Stimulated activated CD8-positive, alpha-beta memory T cell treated with anti-CD3 and anti-CD28 coated beads, Interleukin-12 subunit alpha, Interleukin-12 subunit beta, amount 100 ng/mL, for 1 hour (primary cell): ENCODE data around the gene SAA4.
"Not testable (repeated sequence)": the region's sequence is repeated elsewhere in the genome, so short reads cannot be mapped to it uniquely, and the experiment has no call there.

Experiments
- DNase-seq: peaks from one replicate; pipeline ENCODE4 v3.0.0-alpha.2; 2020; ENCODE audit warnings: low read depth

SAA4 gene, protein sequence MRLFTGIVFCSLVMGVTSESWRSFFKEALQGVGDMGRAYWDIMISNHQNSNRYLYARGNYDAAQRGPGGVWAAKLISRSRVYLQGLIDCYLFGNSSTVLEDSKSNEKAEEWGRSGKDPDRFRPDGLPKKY

DNA sequence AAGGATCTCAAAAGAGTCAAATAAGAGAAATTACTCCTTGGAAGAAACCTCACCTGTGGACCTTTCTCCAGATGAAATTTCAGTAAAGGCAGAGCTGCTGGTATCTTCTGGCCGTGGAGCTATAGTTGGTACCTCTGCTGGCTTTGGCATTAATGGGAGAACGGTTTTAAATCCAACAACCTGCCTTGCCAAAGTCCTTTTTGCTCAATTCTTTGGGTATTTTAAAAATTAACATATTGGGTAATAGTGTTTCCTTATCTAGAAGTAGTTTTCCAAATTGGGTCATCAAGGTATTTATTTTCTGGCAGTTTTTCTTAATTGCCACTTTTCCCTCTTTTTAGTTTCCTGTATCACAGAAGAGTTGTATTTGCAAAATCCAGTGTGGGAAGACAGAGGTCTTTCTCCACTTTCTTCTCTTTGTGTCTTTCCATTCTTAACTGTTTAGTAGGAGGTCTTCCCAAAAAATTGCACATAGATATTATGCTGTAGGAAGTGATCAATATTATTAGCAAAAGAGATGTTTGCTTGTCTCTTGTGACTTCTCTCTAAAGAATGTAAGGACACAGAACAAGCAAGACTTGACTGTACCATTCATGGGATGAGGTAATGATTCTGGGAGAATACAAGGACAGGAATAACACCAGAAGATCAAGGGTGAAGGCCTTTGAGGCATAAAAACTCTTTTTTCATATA lies at the start of gene SAA4:
Gene SAA4 (minus strand): TSS at position 139 of the 693 bp plus-strand sequence. CDS start 876 bp downstream, outside the sequence.
- DNase-seq: no peak

DNA sequence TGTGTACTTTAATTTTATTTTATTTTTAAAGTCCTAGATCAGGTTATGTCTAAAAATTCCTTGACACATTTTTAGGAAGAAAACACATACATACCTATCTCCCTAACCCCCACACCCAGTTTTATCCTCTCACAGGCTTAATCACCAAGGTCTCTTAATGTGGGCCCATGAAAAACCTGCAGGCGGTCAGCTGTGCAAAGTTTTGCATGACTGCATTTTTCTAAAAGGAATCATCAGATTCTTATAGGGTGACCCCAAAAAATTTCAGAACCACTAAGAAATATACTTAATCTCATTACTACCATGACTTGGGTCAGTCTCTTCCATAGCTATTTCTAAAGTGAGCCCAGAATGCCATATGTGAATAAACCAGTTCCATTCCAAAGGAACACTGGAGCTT lies 49.2 kb upstream of the SAA4 start:
- no peak for DNase-seq

DNA sequence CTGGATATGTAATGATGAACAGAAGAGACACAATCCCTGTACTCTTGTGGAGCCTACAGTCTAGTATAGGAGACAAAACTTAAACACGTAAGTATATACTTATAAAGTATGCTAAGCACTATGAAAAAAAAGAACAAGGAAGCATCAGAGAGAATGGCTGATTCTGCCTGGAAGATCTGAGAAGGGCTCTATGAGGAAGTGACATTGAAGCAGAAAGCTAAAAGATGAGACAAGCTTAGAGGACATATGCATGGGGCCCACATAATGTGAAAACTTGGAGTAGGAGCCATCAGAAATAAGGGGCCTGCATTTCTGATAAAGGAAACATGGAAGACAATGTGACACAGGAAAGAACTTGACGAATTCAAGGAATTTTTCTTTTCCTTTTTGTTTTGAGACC lies 46.0 kb upstream of the SAA4 start:
- DNase-seq: no peak

DNA sequence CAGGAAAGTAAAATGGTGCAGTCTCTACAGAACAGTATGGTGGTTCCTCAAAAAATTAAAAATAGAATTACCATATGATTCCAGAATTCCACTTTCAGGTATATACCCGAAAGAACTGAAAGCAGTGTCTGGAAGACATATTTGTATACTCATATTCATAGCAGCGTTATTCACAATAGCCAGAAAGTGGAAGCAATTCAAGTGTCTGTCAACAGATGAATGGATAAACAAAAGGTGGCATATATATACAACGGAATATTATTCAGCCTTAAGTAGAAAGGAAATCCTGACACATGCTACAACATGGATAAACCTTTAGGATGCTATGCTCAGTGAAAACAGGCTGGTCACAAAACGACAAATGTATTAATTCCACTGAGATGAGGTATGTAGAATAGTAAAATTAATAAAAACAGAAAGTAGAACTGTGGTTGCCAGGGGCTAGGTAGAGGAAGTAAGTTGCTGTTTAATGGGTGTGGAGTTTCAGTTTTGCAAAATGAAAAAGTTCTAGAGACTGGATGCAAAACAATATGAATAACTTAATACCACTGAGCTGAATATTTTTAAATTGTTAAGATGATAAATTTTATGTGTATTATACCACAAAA lies 43.9 kb upstream of the SAA4 start:
- DNase-seq: no peak

DNA sequence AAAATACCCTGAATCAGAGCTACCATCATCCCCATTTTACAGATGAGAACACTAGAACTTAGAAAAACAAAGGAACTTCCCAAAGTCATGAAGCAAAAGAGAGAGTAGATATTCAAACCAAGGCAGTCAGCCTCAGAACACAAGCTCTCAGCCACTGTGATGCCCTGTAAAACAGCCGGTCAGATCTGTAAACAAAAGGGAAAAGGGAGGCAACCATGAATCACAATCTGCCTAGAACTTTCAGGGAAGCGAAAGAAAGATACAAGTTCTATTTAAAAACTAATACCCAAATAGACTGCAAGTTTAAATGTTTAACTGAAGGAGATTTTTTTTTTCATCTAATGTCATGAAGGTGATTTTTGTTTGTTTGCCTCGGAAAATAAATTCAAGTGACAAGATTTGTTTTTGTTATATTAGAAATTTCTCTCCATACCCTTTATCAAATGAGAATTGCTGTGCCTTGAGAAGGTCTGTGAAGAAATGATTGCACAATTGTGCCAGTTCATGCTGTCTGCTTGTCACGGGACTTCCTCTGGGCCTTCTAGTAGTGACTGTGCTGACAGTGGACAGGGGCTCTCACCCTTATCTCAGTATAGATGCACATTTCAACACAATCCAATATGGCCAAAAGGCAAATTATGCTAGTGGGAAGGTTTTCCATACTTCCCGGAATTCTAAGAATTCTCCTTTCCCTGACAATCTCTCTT lies 41.1 kb upstream of the SAA4 start:
- DNase-seq: no peak

DNA sequence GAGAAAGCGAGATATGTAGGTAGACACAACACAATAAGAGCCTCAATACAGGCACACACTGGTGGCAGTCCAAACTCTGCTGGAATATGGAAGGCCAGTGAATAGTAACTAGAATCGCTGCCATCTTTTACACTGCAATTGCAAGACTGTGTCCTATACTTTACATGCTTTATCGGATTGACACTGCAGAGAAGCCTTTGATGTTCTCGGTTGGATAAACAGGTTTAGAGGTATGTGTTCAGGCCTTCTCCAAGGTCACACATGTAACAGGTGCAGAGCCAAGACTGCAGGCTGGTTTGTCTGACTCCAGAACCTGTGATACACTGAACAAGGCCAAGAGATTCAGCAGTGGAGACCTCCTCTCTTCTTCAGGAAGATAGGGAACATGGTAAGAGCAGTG lies 34.6 kb upstream of the SAA4 start:
- no peak for DNase-seq

DNA sequence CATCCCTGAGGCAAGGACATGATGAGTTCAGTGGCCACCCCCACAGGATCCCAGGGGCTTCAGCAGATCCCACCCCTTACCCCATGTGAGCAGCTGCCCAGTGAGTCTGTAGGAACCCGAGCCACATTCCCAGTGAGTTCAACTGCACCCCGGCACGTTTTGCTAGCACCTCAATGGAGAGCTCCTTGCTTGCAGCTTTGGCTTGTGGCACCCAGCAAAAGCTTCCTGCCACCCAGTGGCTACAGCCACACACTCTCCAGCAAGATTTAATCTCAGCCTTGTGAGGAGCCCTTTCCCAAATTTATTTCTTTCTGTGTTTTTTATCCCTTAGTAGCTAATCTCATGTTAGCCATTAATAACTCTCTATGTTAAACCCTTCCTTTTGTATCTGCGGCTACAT lies 33.5 kb upstream of the SAA4 start:
- no peak for DNase-seq

DNA sequence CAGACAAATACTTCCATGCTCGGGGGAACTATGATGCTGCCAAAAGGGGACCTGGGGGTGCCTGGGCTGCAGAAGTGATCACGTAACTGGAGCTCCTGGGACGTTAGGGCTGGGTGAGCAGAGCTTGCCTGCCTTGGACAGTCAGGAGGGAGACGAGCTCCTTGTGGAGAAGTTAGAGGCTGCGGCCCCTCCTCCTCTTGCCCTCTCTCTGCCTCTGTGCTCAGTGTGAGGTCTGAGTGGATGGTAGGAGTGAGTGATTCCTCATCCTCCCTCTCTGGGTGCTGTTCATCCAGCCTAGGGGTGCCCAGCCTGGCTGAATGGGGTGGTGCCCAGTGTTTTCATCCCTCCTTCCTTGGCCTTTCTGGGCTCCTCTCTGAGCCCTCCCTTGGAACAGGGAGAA lies 32.6 kb upstream of the SAA4 start:
- DNase-seq: not testable (repeated sequence)

DNA sequence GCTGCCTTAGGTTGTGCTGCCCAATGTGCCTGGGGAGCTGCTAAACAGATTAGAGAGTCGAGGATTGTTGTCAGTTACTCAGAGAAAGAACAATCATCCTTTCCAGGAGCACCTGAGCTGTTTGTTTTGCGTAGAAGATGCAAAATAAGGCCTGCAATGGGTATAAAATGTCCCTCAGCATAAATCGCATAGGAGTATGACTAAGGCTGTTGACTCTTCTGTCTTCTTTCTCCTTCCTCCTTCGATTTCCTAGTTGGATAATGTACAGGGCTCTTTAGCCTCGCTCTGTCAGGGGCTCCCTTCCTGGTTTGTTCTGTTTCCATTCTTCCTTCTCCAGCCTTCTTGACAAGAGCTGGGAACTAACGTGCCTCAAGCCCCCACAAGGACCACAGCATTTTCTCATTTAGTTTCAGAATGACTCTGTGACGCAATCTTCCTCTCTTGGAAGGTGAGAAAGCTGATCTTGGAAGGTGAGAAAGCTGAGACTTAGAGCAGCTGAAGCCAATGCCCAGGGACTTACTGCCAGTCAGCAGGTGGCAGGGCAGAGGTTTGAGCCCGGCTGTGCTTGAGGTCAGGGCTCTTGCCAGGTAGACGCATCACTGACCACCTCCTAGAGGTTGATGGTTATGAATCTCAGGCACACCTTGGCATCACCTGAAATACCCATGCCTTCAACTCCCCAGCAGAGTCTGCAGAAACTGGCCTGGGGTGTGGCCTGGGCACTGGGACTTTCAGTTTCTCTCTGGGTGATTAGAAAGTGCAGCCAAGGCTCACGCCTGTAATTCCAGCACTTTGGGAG lies 30.9 kb upstream of the SAA4 start:
- not testable (repeated sequence) for DNase-seq

DNA sequence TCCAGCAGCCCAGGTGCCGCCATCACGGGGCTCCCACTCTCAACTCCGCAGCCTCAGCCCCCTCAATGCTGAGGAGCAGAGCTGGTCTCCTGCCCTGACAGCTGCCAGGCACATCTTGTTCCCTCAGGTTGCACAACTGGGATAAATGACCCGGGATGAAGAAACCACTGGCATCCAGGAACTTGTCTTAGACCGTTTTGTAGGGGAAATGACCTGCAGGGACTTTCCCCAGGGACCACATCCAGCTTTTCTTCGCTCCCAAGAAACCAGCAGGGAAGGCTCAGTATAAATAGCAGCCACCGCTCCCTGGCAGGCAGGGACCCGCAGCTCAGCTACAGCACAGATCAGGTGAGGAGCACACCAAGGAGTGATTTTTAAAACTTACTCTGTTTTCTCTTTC lies 29.3 kb upstream of the SAA4 start, which contains the start of gene SAA1:
Gene SAA1 (plus strand): TSS at position 316 of the 400 bp plus-strand sequence. CDS start 624 bp downstream, outside the sequence.
- no peak for DNase-seq

DNA sequence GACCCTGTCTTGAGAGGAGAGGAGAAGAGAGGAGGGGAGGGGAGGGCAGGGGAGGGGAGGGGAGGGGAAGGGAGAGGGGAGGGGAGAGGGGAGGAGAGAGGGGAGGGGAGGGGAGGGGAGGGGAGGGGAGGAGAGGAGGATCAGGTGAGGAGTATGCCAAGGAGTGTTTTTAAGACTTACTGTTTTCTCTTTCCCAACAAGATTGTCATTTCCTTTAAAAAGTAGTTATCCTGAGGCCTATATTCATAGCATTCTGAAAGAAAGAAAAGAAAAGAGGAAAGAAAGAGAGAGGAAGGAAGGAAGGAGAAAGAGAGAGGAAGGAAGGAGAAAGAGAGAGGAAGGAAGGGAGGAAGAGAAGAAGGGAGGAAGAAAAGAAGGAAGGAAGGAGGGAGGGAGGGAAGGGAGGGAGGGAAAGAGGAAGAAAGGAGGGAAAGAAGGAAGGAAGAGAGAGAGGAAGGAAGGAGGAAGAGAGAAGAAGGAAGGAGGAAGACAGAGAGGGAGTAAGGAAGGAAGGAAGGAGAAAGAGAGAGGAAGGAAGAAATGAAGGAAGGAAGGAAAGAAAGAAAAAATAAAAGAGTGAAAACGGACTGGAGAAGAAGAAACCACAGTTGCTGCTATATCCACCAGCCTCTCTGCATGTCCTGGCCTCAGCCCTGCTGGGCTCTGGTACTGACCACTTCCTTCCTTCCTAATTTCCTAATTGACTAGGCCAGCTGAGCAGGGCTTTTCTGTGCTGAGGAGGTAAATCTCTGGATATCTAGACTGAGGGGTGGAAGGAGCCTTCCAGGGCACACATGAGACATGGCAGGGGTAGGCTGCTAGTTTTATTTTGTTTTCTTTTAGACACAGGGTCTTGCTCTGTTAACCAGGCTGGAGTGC lies 28.3 kb upstream of the SAA4 start:
- DNase-seq: no peak

DNA sequence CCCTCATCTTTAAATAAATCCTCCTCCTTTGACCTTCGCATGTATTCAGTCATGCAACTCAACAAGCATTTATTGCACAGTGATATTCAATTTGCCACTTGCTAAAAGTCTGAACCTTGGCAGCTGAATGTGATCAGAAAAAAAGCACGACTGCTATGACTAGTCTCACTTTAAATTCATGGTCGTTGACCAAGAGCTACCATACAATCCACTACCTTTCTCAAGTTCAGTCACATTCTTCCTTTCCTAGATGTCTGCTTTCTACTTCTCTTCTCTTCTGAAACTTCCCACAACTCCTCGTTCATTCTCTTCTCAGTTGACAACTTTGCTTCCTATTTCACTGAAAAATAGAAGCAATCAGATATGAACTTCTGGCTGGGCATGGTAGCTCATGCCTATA lies 27.4 kb upstream of the SAA4 start:
- no peak for DNase-seq

DNA sequence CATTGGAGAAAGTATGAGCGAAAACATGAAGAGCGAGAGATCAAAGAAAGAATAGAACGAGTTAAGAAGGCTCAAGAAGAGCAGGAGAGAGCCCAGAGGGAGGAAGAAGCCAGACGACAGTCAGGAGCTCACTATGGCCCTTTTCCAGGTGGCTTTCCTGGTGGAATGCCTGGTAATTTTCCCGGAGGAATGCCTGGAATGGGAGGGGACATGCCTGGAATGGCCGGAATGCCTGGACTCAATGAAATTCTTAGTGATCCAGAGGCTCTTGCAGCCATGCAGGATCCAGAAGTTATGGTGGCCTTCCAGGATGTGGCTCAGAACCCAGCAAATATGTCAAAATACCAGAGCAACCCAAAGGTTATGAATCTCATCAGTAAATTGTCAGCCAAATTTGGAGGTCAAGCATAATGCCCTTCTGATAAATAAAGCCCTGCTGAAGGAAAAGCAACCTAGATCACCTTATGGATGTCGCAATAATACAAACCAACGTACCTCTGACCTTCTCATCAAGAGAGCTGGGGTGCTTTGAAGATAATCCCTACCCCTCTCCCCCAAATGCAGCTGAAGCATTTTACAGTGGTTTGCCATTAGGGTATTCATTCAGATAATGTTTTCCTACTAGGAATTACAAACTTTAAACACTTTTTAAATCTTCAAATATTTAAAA lies 26.2 kb upstream of the SAA4 start:
- not testable (repeated sequence) for DNase-seq

DNA sequence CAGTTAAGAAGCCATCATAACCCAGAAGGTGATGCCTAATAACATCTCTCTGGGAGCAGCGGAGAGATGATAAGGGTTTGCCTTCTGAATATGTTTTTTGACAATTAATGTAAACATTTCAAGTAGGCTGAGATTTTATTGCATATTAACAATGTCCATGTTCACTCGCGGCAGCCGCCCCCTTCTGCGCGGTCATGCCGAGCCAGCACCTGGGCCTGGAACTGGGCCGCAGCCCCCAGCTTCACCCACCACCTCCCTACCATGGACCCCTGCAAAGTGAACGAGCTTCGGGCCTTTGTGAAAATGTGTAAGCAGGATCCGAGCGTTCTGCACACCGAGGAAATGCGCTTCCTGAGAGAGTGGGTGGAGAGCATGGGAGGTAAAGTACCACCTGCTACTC lies 25.1 kb upstream of the SAA4 start:
- DNase-seq: no peak

DNA sequence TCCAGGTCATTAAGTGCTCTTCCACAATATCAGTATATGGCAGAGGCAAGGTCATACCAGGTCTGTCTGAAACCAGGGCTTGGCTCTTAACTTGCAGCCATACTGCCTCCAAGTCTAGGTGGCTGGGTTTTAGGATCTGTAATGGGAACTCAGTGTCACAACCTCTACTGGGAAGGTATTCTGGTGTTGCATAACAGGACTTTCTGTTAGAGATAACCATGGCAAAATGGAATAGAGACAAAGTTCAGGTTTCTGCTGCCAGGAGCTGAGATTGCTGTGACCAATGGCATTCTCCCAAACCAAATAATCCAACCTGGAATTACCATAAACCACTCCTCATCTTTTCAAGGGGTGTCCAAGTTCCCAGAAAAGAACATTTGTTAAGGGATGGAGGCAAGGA lies 22.7 kb upstream of the SAA4 start:
- no peak for DNase-seq

DNA sequence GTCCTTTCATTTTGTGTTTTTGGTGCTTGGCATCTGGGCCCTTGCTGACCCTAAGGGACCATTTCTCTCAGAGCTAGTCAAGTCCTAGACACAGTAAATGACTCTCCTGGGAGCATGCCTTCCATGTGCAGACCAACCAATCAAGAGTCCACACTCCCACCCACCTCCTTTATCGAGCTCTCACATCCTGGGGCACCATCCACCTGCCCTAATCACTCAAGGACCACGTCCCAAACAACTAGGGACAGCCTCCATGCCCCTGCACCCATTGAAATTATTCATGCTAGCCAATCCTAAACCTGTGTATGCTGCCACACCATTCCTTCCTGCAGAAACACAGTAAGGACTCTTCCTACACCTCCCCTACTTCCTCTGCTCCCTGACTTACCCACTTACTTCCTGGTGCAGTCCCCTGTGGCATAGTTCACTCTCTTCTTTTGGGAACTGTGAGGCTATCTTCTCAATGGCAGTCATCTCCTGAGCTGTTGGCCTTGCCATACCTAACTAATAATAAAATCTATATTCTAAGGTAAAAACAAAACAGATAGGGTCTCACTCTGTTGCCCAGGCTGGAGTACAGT lies 18.3 kb upstream of the SAA4 start:
- no peak for DNase-seq

DNA sequence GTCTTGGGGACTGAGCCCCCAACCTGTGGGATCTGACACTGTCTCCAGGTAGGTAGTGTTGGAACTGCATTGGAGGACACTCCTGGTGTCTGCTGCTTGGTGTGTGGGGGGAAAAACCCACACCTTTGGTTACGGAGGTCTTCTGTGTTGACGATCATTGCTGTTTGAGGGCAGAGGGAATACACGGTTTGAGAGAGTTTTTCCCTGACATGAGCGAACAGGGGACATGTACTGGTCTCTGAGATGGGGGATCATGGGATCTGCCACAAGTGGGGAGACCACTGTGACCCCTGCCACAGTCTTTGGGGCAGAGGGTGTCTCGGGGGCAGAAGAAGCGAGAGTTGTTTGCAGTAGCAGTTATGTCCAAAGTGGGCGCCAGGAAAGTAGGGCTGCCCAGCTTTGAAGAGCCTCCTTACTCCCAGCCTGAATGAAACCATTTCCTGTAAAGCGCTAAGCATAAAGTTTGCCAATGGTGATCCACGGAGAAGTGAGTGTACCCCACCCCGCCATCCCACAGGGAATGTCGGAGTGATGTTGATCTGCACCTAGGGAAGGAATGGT lies 17.3 kb upstream of the SAA4 start:
- no peak for DNase-seq

DNA sequence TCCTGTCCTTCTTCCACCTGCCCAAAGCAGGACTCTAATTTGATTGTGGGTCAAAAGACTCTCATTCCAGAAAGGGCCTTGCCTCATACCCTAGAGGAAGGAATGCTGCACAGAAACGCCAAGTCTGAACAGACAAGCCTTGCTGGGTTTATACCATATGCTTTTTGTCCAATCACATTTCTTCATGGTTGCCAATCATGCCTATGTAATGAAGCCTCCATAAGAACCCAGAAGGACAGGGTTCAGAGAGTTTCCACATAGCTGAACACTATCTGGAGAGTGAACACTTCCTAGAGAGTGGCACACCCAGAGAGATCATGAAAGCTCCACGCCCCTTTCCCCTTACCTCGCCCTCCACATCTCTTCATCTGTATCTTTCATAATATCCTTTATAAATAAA lies 16.6 kb upstream of the SAA4 start:
- no peak for DNase-seq

DNA sequence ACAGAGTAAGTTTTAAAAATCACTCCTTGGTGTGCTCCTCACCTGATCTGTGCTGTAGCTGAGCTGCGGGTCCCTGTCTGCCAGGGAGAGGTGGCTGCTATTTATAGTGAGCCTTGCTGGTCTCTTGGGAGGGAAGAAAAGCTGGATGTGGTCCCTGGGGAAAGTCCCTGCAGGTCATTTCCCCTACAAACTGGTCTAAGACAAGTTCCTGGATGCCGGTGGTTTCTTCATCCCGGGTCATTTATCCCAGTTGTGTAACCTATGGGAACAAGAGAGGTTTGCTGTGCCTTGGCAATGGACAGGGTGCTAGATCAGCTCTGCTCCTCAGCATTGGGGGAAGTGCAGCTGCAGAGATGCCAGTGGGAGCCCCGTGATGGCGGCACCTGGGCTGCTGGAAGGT lies 12.0 kb upstream of the SAA4 start, which contains the start of gene SAA2:
Gene SAA2 (minus strand): TSS at position 108 of the 400 bp plus-strand sequence. CDS start 657 bp downstream, outside the sequence.
- no peak for DNase-seq

DNA sequence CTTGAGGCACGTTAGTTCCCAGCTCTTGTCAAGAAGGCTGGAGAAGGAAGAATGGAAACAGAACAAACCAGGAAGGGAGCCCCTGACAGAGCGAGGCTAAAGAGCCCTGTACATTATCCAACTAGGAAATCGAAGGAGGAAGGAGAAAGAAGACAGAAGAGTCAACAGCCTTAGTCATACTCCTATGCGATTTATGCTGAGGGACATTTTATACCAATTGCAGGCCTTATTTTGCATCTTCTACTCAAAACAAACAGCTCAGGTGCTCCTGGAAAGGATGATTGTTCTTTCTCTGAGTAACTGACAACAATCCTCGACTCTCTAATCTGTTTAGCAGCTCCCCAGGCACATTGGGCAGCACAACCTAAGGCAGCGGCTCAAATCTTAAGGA lies 10.6 kb upstream of the SAA4 start:
- not testable (repeated sequence) for DNase-seq
